Measurements from ENCODE around the gene CBR3.
"Not testable (repeated sequence)": the region's sequence is repeated elsewhere in the genome, so short reads cannot be mapped to it uniquely, and the experiment has no call there.

CBR3 gene

GRCh38 chr21:36134803-36135390, at the start of gene CBR3:
Gene CBR3, plus strand, starts transcription at chr21:36135079. Its CDS starts 114 bp downstream, at chr21:36135193.
- DNase-seq, result no peak

- no peak for DNase-seq
Measured at GRCh38 chr21:36087362-36088138, 47.3 kb upstream of the CBR3 start.

GRCh38 chr21:36089946-36090345, 44.9 kb upstream of the CBR3 start:
- DNase-seq, result no peak

- no peak for DNase-seq
Measured at GRCh38 chr21:36092681-36093080, 42.2 kb upstream of the CBR3 start.

GRCh38 chr21:36093512-36093911, 41.4 kb upstream of the CBR3 start:
- no peak for DNase-seq

GRCh38 chr21:36096398-36097290, 38.2 kb upstream of the CBR3 start:
- no peak for DNase-seq

GRCh38 chr21:36097427-36098181, 37.3 kb upstream of the CBR3 start:
- DNase-seq, result peak; percentile 35

GRCh38 chr21:36098182-36098532, 36.7 kb upstream of the CBR3 start:
- no peak for DNase-seq

GRCh38 chr21:36099000-36099399, 35.9 kb upstream of the CBR3 start:
- DNase-seq, result no peak

GRCh38 chr21:36099695-36100211, 35.1 kb upstream of the CBR3 start:
- not testable (repeated sequence) for DNase-seq

GRCh38 chr21:36100971-36101641, 33.8 kb upstream of the CBR3 start:
- no peak for DNase-seq

- DNase-seq, result no peak
Measured at GRCh38 chr21:36103434-36103833, 31.4 kb upstream of the CBR3 start.

GRCh38 chr21:36104317-36105300, 30.3 kb upstream of the CBR3 start:
- no peak for DNase-seq

- no peak for DNase-seq
Measured at GRCh38 chr21:36105327-36105842, 29.5 kb upstream of the CBR3 start.

- DNase-seq, result no peak
Measured at GRCh38 chr21:36109868-36110267, 25.0 kb upstream of the CBR3 start.

GRCh38 chr21:36111238-36111637, 23.6 kb upstream of the CBR3 start:
- no peak for DNase-seq

- DNase-seq, result no peak
Measured at GRCh38 chr21:36113647-36114428, 21.0 kb upstream of the CBR3 start.

GRCh38 chr21:36115138-36115730, 19.6 kb upstream of the CBR3 start:
- DNase-seq, result no peak

GRCh38 chr21:36117286-36117741, 17.6 kb upstream of the CBR3 start:
- no peak for DNase-seq
